H1 (cell line): Measurements from ENCODE around the gene NFASC. TPM values are rescaled to one million over a fixed set of nuclear protein-coding genes. Genes with fewer than 3 reads are reported as not detected.

Experiments
- CTCF ChIA-PET: fragments of 300-600 bp; sonication (Branson Sonifier 250); formaldehyde crosslinking; loops from one replicate; lab custom pipeline; 2021; ENCODE audit not compliant: partially characterized antibody; lab: Charles Lee
- POLR2A ChIA-PET: fragments of 300-600 bp; sonication (Branson Sonifier 250); formaldehyde crosslinking; loops from one replicate; lab custom pipeline; 2021; ENCODE audit warnings: inconsistent platforms; ENCODE audit not compliant: partially characterized antibody; lab: Charles Lee
- DNase-seq, 2 experiments: peaks; one replicate each; pipeline versions ENCODE4 v3.0.0 to v3.0.0-alpha.2; 2010 to 2022; ENCODE audit warnings: low spot score in 2 of 2, low read depth in 1 of 2, mixed read lengths in 1 of 2
- FAIRE-seq: peaks from 2 replicates; lab custom pipeline; 2011; peaks lifted over from hg19 to GRCh38; lab: Jason Lieb, UNC
- H2AFZ ChIP-seq: 2 replicates; pipeline ENCODE4 v1.8.1; 2012; ENCODE audit warnings: low read length, inconsistent platforms
- H2AK5ac ChIP-seq: 2 replicates; pipeline ENCODE4 v1.6.1; 2013; ENCODE audit warnings: low read depth, low read length
- H2BK120ac ChIP-seq: replicated peaks from 2 replicates; pipeline ENCODE3; 2013; ENCODE audit warnings: low read depth, low read length, inconsistent platforms
- H2BK12ac ChIP-seq: 2 replicates; pipeline ENCODE4 v1.6.1; 2013; ENCODE audit warnings: low read depth, low read length
- H2BK15ac ChIP-seq: 2 replicates; pipeline ENCODE4 v1.6.1; 2013; ENCODE audit warnings: low read length
- H2BK20ac ChIP-seq: 2 replicates; pipeline ENCODE4 v1.6.1; 2013; ENCODE audit warnings: low read length
- H2BK5ac ChIP-seq: 2 replicates; pipeline ENCODE4 v1.6.1; 2013; ENCODE audit warnings: low read depth, low read length
- H3K14ac ChIP-seq: 2 replicates; pipeline ENCODE4 v1.6.1; 2013; ENCODE audit warnings: inconsistent platforms; ENCODE audit not compliant: insufficient read length
- H3K18ac ChIP-seq: 2 replicates; pipeline ENCODE4 v1.6.1; 2013; ENCODE audit warnings: low read length; ENCODE audit errors: extremely low read depth
- H3K23ac ChIP-seq: 2 replicates; pipeline ENCODE4 v1.6.1; 2013; ENCODE audit warnings: inconsistent platforms; ENCODE audit not compliant: insufficient read length
- H3K23me2 ChIP-seq: 2 replicates; pipeline ENCODE4 v1.6.1; 2013; ENCODE audit warnings: low read depth, low read length
- H3K27ac ChIP-seq: 2 replicates; pipeline ENCODE4 v1.6.1; 2011; ENCODE audit warnings: low read depth, low read length, inconsistent platforms
- H3K27me3 ChIP-seq, 4 experiments: replicated peaks in 1 of 4; 1 replicate in 1 of 4; 2 replicates in 3 of 4; pipeline versions ENCODE4 v1.6.1 to v1.8.1; 2011 to 2013; ENCODE audit warnings: low read length in 3 of 4, mild to moderate bottlenecking in 3 of 4, inconsistent platforms in 2 of 4, mixed read lengths in 2 of 4, moderate library complexity in 1 of 4; ENCODE audit not compliant: control insufficient read depth in 3 of 4, insufficient read depth in 3 of 4; ENCODE audit errors: extremely low read depth in 1 of 4
- H3K36me3 ChIP-seq, 4 experiments: 2 replicates each; pipeline versions ENCODE4 v1.6.1 to v1.8.1; 2011 to 2013; ENCODE audit warnings: mild to moderate bottlenecking in 4 of 4, low read length in 3 of 4, moderate library complexity in 2 of 4, control low read depth in 1 of 4, inconsistent platforms in 1 of 4; ENCODE audit not compliant: insufficient read depth in 4 of 4, control insufficient read depth in 2 of 4
- H3K4ac ChIP-seq: replicated peaks from 2 replicates; pipeline ENCODE3; 2013; ENCODE audit warnings: low read length, low read depth, mixed read lengths, inconsistent platforms; ENCODE audit not compliant: insufficient read length
- H3K4me1 ChIP-seq, 4 experiments: replicated peaks in 1 of 4; 1 replicate in 1 of 4; 2 replicates in 3 of 4; pipeline versions ENCODE4 v1.6.1 to v1.8.1; 2011 to 2013; ENCODE audit warnings: low read length in 3 of 4, inconsistent platforms in 2 of 4, mixed read lengths in 1 of 4; ENCODE audit not compliant: insufficient read depth in 4 of 4, control insufficient read depth in 3 of 4
- H3K4me2 ChIP-seq, 2 experiments: 2 replicates each; pipeline versions ENCODE4 v1.6.1 to v1.8.1; 2011 to 2013; ENCODE audit warnings: low read depth in 2 of 2, low read length in 2 of 2, control low read depth in 1 of 2, inconsistent platforms in 1 of 2, mild to moderate bottlenecking in 1 of 2; ENCODE audit not compliant: insufficient read depth in 1 of 2
- H3K4me3 ChIP-seq, 4 experiments: fragments of 200-600, 300-600 bp in 1 of 4; sonication (generic), shearing (Covaris generic), sonication (Bioruptor Twin) in 1 of 4; 2 replicates each; pipeline versions ENCODE4 v1.5.1 to v1.8.1; 2011 to 2016; ENCODE audit warnings: low read length in 4 of 4, low read depth in 3 of 4, control low read depth in 2 of 4, inconsistent platforms in 2 of 4, mild to moderate bottlenecking in 2 of 4, mixed read lengths in 1 of 4, moderate library complexity in 1 of 4; ENCODE audit not compliant: insufficient read depth in 2 of 4; ENCODE audit errors: extremely low read depth in 1 of 4
- H3K56ac ChIP-seq: replicated peaks from 2 replicates; pipeline ENCODE3; 2013; ENCODE audit warnings: low read depth, mild to moderate bottlenecking, mixed read lengths, low read length, inconsistent platforms; ENCODE audit not compliant: insufficient read length
- H3K79me1 ChIP-seq: 2 replicates; pipeline ENCODE4 v1.6.1; 2013; ENCODE audit warnings: low read depth, low read length, control low read depth
- H3K79me2 ChIP-seq, 2 experiments: 2 replicates each; pipeline versions ENCODE4 v1.6.1 to v1.8.1; 2012 to 2013; ENCODE audit warnings: low read length in 2 of 2, mild to moderate bottlenecking in 2 of 2, inconsistent platforms in 1 of 2; ENCODE audit not compliant: insufficient read depth in 2 of 2, control insufficient read depth in 1 of 2
- H3K9ac ChIP-seq, 4 experiments: replicated peaks in 1 of 4; 1 replicate in 1 of 4; 2 replicates in 3 of 4; pipeline versions ENCODE4 v1.6.1 to v1.8.1; 2011 to 2013; ENCODE audit warnings: low read depth in 3 of 4, low read length in 3 of 4, control low read depth in 2 of 4, mild to moderate bottlenecking in 2 of 4, moderate library complexity in 2 of 4, inconsistent platforms in 1 of 4; ENCODE audit errors: extremely low read depth in 1 of 4
- H3K9me3 ChIP-seq, 2 experiments: 2 replicates each; pipeline versions ENCODE4 v1.6.1 to v1.8.1; 2012 to 2013; ENCODE audit warnings: mild to moderate bottlenecking in 2 of 2, moderate library complexity in 2 of 2, control low read depth in 1 of 2, inconsistent platforms in 1 of 2, low read depth in 1 of 2, low read length in 1 of 2, mixed read lengths in 1 of 2; ENCODE audit not compliant: insufficient read depth in 2 of 2
- H4K20me1 ChIP-seq, 2 experiments: replicated peaks in 1 of 2; 2 replicates each; pipeline versions ENCODE3 to v1.8.1; 2011 to 2013; ENCODE audit warnings: inconsistent platforms in 2 of 2, low read length in 2 of 2, mild to moderate bottlenecking in 1 of 2; ENCODE audit not compliant: insufficient read depth in 2 of 2, control insufficient read depth in 1 of 2
- H4K5ac ChIP-seq: 2 replicates; pipeline ENCODE4 v1.6.1; 2013; ENCODE audit warnings: low read length, low read depth, mixed read lengths, inconsistent platforms; ENCODE audit not compliant: insufficient read length
- H4K8ac ChIP-seq: 2 replicates; pipeline ENCODE4 v1.8.0; 2013; ENCODE audit warnings: mild to moderate bottlenecking, moderate library complexity, low read length, inconsistent platforms; ENCODE audit not compliant: insufficient read depth; ENCODE audit errors: extremely low read depth
- H4K91ac ChIP-seq: replicated peaks from 2 replicates; pipeline ENCODE3; 2013; ENCODE audit warnings: low read length, mixed read lengths, inconsistent platforms; ENCODE audit not compliant: insufficient read length
- ASH2L ChIP-seq: fragments of 200-600, 300-600 bp; sonication (generic); IDR thresholded peaks from one replicate; pipeline ENCODE4 v1.7.1; 2017; ENCODE audit warnings: low read length
- CEBPB ChIP-seq: IDR thresholded peaks from 2 replicates; pipeline ENCODE4 v1.6.1; 2012; ENCODE audit warnings: low read depth, low read length
- CTBP2 ChIP-seq: IDR thresholded peaks from 2 replicates; pipeline ENCODE4 v1.7.0; 2011; ENCODE audit warnings: borderline replicate concordance, mild to moderate bottlenecking, moderate library complexity, mixed read lengths, low read length; ENCODE audit not compliant: insufficient read depth, insufficient read length
- EP300 ChIP-seq, 2 experiments: IDR thresholded peaks; 1 replicate in 1 of 2; 2 replicates in 1 of 2; pipeline ENCODE4 v1.6.1; 2011 to 2012; ENCODE audit warnings: low read depth in 2 of 2, low read length in 2 of 2, mild to moderate bottlenecking in 2 of 2, borderline replicate concordance in 1 of 2, inconsistent platforms in 1 of 2, moderate library complexity in 1 of 2
- GABPA ChIP-seq: IDR thresholded peaks from 2 replicates; pipeline ENCODE4 v1.6.1; 2011; ENCODE audit warnings: mild to moderate bottlenecking, low read length, moderate library complexity, borderline replicate concordance; ENCODE audit not compliant: insufficient read depth
- KDM1A ChIP-seq: fragments of 200-600, 300-600 bp; sonication (generic); IDR thresholded peaks from 2 replicates; pipeline ENCODE4 v1.7.1; 2016; ENCODE audit warnings: mild to moderate bottlenecking, low read length, borderline replicate concordance
- KDM5A ChIP-seq: fragments of 200-600 bp; IDR thresholded peaks from 2 replicates; pipeline ENCODE4 v1.7.1; 2012; ENCODE audit warnings: mild to moderate bottlenecking, low read length, inconsistent platforms, mixed read lengths
- NANOG ChIP-seq: IDR thresholded peaks from 2 replicates; pipeline ENCODE4 v1.6.1; 2011; ENCODE audit warnings: low read length, low read depth, mild to moderate bottlenecking, inconsistent platforms; ENCODE audit not compliant: insufficient read depth, poor library complexity, severe bottlenecking
- SIRT6 ChIP-seq: IDR thresholded peaks from one replicate; pipeline ENCODE4 v1.7.1; 2012; ENCODE audit warnings: low read length, inconsistent platforms
- SP2 ChIP-seq: IDR thresholded peaks from 2 replicates; pipeline ENCODE4 v1.6.1; 2012; ENCODE audit warnings: mild to moderate bottlenecking, low read length, inconsistent platforms
- TEAD4 ChIP-seq: IDR thresholded peaks from 2 replicates; pipeline ENCODE4 v1.6.1; 2012; ENCODE audit warnings: low read depth, low read length, inconsistent platforms, mixed read lengths
- WGBS, 2 experiments: shearing (Covaris generic) in 1 of 2; methylation state at CpG; one replicate each; pipeline versions ENCODE4 v1.1.6 to v1.1.7; 2013 to 2015; ENCODE audit warnings: low lambda C conversion rate in 2 of 2, mixed read lengths in 2 of 2, inconsistent platforms in 1 of 2, low coverage in 1 of 2, missing lambda C conversion rate in 1 of 2; ENCODE audit not compliant: insufficient replicate concordance in 2 of 2, insufficient coverage in 1 of 2, insufficient read length in 1 of 2; ENCODE audit errors: extremely low coverage in 1 of 2, missing lambda C conversion rate in 1 of 2; 5-methylcytosine and 5-hydroxymethylcytosine counted together
- polyA plus RNA-seq, 7 experiments: library from polyadenylated mRNA; depleted of rRNA in 3 of 7; stranded (reverse) in 5 of 7; unstranded in 2 of 7; fragments of >200 nt in 5 of 7; fragments of 200-250 nt in 2 of 7; gene quantifications; 1 replicate in 5 of 7; 2 replicates in 1 of 7; 4 replicates in 1 of 7; pipeline versions ENCODE4 v1.2.1 to v1.2.3, GENCODE V29; 2011 to 2013; ENCODE audit warnings: missing spikeins in 2 of 7, mixed read lengths in 2 of 7
- total RNA-seq: library from RNA; stranded (reverse); fragmentation: NEBNext Ultra II Directional; extraction: Animal tissue kit (Norgen Biotek cat#: 25700); gene quantifications from 2 replicates; pipeline ENCODE4 v1.2.1, GENCODE V29; 2021
- TF ChIP-seq, protein P1 (sequence below): IDR thresholded peaks from 2 replicates; pipeline ENCODE4 v1.6.1; 2012; ENCODE audit warnings: inconsistent platforms

NFASC gene
- total and polyA plus RNA-seq, 2 of the 8 experiments (the other 6 are each of a cell fraction or from before 2014, with no cell fraction given) = 5.0 to 15.2 TPM

DNA sequence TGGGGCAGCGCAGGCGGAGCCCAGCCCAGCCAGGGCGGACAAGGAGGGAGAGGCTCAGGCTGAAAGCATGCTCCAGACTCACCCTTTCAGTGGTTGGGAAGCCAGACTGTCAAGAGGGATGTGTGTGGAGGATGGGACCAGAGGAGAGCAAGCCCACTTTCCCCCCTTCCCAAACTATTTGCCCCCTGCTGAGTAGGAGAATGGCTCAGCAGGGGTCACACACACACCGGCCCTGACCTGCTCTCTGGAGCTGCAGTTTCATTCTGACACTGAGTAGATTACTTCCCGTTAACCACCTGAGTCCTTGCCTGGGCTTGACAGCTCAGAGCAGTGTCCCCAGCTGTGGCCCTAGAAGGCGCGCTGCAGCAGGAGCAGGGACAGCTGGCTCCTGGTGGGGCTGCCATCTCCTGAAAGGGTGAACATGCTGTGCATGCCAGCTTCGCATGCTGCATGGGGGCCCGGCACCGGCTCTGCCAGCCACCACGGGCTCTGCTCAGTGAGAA is 120.7 kb downstream of the NFASC start:
- H3K9ac ChIP-seq = no peak overlapping the region
- TF ChIP-seq NANOG (peak; percentile 84), GABPA (no peak), CEBPB (no peak), CTBP2 (peak; percentile 92), KDM1A (peak; percentile 45; the same call in 1 of the 2 replicates), TEAD4 (peak; percentile 86), SIRT6 (no peak), SP2 (no peak), ASH2L (peak; percentile 51), KDM5A (no peak), EP300 (IDR thresholded peaks at IDR 0.05; ENCODE audit: borderline replicate concordance in 1 of 2, low read depth in 2 of 2, low read length in 2 of 2) (peak in 1 of 2 experiments; percentile 76; a peak in 1 of 3 replicates)
- TF ChIP-seq, protein P1, sequence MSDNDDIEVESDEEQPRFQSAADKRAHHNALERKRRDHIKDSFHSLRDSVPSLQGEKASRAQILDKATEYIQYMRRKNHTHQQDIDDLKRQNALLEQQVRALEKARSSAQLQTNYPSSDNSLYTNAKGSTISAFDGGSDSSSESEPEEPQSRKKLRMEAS = peak; percentile 46

More for the DNA sequence above, 120.7 kb downstream of the NFASC start:
- Histone ChIP-seq H3K79me2 (no peaks in the 10 kb centered on the region), H4K5ac (no peak overlapping the region), H2BK15ac (no peak overlapping the region), H2AK5ac (0 out of 2 replicates have a peak overlapping the region, but pooled peaks have one; percentile 34), H4K8ac (no peak overlapping the region), H3K36me3 (no peaks in the 10 kb centered on the region), H3K14ac (no peak overlapping the region), H2AFZ (no peak overlapping the region), H3K27me3 (no peaks in the 10 kb centered on the region; a peak in 1 of 7 replicates), H3K23me2 (no peaks in the 10 kb centered on the region), H4K20me1 (peaks cover 0 to 5% of the 10 kb centered on the region in 2 experiments), H3K79me1 (no peaks in the 10 kb centered on the region), H3K4ac (no peak overlapping the region), H3K23ac (no peak overlapping the region), H3K27ac (no peak overlapping the region), H2BK12ac (peak overlapping the region; percentile 62; the same call in 1 of the 2 replicates), H3K9me3 (no peaks in the 10 kb centered on the region), H2BK120ac (no peak overlapping the region), H2BK5ac (peak overlapping the region; percentile 11; the same call in 1 of the 2 replicates), H2BK20ac (peak overlapping the region; percentile 21; the same call in 1 of the 2 replicates), H3K18ac (no peak overlapping the region; the same call in 1 of the 2 replicates), H4K91ac (peak overlapping the region; percentile 15), H3K4me2 (peak overlapping the region; percentile 8 to 36; a peak in 3 of 4 replicates), H3K4me1 (peaks cover 10 to 27% (median 19%) of the 10 kb centered on the region in 4 experiments), H3K56ac (no peak overlapping the region), H3K4me3 (no peak overlapping the region)
- FAIRE-seq = peak; percentile 36
- peak; percentile 80 to 84 for DNase-seq
- WGBS, 2 experiments = 46% methylated on average over 11 of the region's 11 CpGs; no CpG with 5 or more reads in 1 of the 2 experiments
- CTCF ChIA-PET = interaction anchor here (1.5 to 33.8 kb wide), 6 partner anchors 9 to 265 kb away, joined by 5 to 1336 read pairs (median 58); partner anchors contain the start of gene TMEM81
- POLR2A ChIA-PET = interaction anchor here (0.9 to 4.1 kb wide), 3 partner anchors 12 to 70 kb away, joined by 3 to 16 read pairs (median 3); no protein-coding TSS in a partner anchor
